T1000 (cell line): ENCODE results near the gene DCDC1.

ENCODE experiments used
- DNase-seq: peaks from one replicate; lab custom pipeline; 2025; ENCODE audit warnings: mixed read lengths; lab: John Stamatoyannopoulos, UW

Gene DCDC1, protein sequence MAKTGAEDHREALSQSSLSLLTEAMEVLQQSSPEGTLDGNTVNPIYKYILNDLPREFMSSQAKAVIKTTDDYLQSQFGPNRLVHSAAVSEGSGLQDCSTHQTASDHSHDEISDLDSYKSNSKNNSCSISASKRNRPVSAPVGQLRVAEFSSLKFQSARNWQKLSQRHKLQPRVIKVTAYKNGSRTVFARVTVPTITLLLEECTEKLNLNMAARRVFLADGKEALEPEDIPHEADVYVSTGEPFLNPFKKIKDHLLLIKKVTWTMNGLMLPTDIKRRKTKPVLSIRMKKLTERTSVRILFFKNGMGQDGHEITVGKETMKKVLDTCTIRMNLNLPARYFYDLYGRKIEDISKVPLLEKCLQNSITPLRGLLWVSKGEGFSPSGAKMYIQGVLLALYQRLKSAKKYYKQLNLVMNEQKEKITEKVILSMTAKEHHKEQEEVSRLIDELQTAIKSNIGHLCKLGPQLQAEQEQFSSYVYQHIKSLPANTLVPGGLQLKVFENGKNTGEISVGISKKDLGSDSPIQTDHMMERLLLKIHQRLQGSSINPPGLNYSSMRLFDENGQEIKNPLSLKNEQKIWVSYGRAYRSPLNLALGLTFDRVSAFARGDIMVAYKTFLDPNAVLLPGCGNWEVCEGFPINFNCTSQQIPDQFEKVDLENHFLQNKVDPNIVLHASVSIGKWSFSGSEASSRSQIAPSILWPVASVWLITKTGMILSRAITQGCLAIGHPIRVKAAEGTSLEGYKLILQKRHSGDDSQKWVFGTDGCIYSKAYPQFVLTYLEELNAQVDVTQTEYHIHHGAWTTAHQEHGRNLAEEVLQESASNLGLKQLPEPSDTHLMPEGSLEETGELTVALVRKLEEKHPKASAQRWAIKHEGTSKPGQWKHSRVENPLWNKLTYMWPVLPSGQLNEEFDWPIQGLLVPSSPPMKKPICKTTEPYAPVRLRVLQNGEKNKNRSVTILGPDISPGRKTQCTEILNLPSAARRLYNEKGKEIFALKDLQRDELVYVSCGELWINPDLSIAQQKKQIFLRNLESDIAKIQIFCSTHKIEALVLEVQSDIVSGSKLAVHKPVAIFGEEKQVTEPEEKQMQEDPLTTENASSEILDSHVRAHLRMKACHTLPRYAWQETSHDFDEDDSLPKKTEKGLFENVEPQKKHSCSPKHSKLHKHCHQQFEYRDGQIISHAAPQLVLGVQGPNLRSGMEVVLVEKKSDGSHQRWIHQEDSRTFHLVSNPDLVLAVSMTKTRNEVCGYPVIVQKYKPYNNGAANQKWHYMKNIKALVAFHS (N-terminal part only)

DNA sequence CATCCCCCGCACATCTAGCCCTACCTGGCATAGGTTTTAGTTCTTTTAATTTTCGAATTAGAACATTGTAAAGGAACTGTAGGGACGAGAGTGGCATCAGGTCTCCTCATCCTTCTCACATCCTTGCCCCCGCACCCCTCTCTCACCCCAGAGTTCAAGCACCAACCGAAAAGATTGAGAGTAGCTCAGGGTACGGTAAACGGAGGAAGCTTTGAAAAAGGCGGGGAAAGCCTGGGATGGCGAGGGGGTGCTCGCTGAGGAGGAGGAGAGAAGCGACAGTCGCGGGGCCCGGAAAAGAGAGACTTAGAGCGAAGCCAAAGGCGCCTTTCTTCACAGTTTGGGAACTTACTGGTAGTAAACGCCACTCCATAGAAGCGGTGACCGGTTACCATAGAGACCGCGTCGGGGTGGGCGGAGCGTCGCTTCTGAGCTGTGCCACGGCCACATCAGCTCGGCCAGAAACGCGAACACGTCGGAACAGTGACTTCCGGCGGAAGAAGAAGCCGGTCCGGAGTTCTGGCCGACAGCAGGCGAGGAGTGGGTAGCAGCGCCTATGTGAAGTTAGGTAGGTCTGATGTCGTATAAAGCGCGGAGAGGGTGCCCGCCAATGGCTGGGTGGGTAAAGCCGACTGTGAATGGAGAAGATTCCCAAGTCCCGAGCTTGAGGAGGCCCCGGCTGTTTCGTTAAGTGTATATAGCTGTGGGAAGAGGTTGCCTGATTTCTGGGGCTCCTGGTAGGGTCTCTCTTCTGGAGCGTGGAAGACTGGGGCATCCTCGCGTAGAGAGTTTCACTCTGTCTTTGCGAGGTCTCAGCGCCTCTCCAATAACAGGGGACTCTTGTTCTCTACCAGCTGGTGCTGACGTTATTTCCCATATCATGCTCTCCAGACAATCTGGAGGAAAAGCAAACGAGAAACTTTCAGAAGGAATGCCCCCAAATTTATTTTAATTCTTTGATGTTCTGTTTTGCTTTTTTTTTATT is at the start of gene DCDC1, which contains the start of gene DNAJC24:
Gene DCDC1 (minus strand): TSS at position 392 of the 982 bp plus-strand sequence. CDS start 41,459 bp downstream, outside the sequence.
Gene DNAJC24 (plus strand): TSS at position 513 of the 982 bp plus-strand sequence. CDS start 889 bp downstream, outside the sequence.
- peak; percentile 84 for DNase-seq

GRCh38 chr11:31419138-31419537 is 49.6 kb upstream of the DCDC1 start:
- no peak for DNase-seq

DNA sequence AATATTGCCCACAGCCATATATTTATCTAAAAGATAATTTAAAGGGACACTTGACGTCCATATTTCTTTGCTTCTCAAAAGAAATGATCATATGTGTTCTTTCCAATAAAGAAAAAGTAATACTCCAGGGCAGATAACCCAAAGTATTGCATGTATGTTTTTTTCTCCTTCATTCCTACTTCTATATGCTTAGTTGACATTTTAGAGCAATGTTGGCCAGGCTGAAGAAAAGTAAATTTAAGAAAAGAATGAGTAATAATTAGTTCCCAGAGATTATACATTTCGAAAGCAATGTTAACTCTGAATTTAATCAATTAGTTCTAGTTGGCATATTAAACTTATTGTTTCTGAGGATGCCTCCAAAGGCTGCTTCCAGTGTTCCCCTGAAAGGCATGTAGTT is 48.3 kb upstream of the DCDC1 start:
- no peak for DNase-seq

GRCh38 chr11:31417357-31417756 is 47.8 kb upstream of the DCDC1 start:
- DNase-seq, result no peak

GRCh38 chr11:31415435-31415834 is 45.9 kb upstream of the DCDC1 start:
- no peak for DNase-seq

DNA sequence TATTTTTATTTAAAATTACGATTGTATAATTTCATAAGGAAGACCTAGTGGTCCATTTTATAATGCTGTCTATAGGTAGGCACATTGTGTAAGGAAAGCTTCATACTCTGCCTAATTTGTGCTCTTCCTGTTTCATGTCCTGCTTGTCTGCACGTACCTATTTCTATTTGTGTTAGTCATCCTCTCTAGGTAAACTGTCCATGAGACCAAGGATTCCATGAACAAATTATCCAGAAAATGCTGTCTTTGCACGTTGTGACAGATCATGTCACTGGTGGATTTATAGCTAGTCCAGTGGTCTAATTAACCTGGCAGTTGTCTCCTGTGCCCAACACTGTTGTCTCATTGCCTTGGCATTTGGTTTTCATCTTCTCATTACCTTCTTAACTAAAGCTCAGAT is 44.8 kb upstream of the DCDC1 start:
- no peak for DNase-seq

DNA sequence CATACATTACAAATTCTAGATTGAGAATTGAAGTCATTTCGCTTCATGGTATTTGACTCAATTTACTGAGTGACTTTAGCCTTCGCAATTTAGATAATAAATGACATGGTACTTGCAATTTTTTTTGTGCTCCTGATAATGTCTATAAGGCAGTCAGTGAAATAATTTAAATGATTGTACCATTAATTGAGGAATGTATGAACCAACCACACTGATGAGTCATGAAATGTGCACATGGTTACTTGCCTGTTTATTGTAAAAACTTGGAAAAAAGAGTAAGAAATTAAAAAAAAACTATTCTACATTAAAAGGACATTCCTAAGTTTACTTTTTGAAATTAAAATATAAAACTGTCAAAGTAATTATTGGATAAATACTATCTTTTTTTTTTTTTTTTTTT is 43.4 kb upstream of the DCDC1 start:
- DNase-seq, result no peak

- DNase-seq, result no peak
These were observed 38.7 kb upstream of the DCDC1 start for GRCh38 chr11:31408201-31408600.

DNA sequence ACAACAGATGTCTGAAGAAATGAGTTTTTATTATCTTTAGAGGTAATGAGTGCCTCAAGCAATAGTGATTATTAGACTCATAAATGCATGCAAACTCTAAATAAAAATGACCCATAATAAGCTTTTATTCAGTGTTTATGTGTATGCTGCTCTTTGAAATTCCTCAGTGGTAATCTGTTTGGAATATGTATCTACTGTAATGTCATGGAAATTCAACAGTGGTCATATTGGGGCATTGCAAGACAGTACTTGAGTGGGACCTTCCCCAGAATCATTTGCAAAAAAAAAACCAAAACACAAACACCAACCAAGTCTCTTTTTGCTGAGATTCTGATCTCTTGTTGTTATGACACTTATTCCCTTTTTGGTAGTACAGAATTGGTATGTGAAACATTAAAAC is 35.1 kb upstream of the DCDC1 start:
- no peak for DNase-seq

GRCh38 chr11:31397239-31397834 is 27.8 kb upstream of the DCDC1 start:
- no peak for DNase-seq

DNA sequence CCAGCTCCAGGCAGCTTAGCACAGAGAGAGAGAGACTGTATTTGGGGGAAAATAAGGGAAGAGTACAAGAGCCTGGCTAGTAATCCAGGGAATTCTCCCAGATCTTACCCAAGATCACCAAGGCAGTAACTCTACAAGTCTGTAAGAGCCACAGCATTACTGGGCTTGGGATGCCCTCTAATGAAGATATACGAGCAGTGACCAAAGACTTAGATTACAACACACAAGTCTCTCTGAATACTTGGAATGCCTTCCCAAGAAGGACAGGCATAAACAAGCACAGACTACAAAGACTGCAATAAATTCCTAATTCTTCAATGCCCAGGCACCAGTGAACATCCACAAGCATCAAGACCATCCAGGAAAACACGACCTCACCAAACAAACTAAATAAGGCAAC is 17.8 kb upstream of the DCDC1 start:
- no peak for DNase-seq

DNA sequence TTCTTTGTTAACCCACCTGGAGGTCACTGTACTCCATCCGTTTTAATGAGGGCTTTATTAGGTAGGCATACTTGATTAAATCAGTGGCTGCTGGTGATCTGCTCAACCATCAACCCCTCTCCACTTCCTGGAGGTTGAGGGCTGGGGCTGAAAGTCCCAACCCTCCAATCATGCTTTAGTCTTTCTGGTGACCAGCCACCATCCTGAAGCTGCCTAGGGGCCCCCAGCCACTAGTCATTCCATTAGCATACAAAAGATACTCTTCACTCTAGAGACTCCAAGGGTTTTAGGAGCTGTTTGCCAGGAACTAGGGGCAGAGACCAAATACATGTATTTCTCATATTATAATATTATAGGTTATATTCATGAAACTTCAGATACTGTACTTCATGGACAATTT is 13.6 kb upstream of the DCDC1 start:
- no peak for DNase-seq

DNA sequence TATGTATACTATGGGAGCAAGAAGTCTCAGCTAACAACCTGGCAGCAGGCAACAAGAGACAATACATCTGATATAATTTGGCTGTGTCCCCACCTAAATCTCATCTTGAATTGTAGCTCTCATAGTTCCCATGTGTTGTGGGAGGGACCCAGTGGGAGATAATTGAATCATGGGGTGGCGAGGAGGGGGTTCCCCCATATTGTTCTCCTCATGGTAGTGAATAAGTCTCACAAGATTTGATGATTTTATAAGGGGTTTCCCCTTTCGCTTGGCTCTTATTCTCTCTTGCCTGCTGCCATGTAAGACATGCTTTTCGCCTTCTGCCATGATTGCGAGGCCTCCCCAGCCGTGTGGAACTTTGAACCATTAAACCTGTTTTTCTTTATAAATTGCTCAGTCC is 6.3 kb upstream of the DCDC1 start:
- no peak for DNase-seq

DNA sequence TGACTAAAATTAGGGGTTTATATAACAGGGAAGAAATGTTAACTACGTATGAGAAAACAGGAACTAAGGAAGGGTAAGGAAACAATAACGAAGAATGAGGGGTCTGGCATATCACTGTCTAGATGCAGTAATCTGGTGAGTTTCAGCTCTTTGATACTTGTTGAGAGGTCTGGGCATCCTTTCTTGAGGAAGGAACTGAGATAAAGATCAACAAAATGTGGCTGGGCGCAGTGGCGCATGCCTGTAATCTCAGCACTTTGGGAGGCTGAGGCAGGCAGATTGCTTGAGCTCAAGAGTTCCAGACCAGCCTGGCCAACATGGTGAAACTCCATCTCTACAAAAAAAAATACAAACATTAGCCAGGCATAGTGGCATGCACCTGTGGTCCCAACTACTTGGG is 2.7 kb downstream of the DCDC1 start:
- DNase-seq, result no peak

DNA sequence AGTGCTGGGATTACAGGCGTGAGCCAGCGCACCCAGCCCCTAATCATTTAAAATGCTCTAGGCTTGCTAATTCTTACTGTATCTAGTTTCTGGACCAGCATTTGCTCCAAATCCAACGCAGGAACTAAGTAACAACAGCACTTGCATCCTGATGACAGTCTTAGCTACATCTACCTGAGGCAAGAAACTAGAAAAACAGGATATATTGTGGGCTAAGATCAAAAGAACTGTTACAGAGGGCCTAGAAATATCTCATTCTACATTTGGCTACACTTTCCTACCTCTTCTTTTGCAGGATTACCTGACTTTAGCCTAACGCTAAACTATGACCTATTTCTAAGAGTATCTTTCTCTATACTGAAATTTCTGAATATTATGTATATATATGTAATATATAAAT is 7.8 kb downstream of the DCDC1 start:
- DNase-seq, result no peak

- no peak for DNase-seq
These were observed 13.7 kb downstream of the DCDC1 start for GRCh38 chr11:31355817-31356216.

DNA sequence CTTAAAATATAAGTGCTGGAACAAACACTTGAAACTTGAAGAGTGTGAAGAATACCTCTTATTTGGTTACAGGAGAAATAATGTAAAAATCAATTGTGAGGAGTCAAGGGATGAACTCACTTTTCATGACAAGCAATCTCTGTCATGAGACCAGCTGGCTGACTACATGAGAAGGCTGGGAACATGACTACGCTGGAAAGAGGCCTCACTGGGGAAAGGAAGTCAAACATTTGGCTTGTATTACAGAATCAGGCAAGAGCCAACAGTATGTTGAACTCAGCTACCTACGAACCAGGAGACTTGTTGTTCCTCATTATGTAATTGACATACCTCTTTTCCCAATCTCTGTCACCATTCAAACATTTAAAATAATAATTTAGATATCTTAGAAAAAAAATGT is 14.4 kb downstream of the DCDC1 start:
- no peak for DNase-seq

DNA sequence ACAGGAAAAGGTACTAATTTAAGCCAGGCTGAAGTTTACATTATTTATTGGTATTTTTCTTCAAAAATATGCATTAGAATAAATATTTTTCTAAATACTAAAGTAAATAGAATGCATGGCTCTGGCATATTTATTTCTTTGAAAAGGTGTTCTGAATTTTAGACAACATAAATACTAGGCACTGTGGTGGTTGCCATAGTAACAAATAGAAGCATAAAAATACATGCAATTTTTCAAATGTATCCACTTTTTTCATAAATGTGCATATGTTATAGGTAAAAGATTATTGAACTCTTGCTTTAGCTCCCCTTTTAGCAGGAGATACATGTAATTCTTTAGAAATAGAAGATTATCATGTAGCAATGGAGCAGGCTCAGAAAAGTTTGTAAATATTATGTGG is 18.4 kb downstream of the DCDC1 start:
- no peak for DNase-seq

- no peak for DNase-seq
These were observed 28.5 kb downstream of the DCDC1 start for GRCh38 chr11:31340903-31341572.

DNA sequence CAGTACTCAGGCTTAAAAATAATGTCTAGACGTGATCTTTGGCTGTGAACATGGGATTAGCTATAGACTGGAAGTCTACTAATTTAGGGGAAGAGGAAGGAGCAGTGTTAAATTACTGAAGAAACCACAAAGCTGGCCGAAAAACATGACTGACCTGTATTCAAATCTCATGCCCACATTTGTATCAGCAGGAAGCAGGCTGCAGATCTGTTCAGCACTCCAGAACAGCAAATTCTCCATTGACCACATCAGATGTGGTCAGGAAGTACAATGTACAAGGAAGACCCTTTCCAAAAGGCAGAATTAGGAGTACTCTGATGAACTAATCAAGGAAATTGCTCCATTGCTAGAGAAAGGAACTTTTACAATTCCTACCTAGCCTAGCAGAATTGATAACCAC is 31.7 kb downstream of the DCDC1 start:
- no peak for DNase-seq
